CD4-positive, alpha-beta T cell treated with Interferon gamma for 1 hour (primary cell): ENCODE data around the gene RASIP1.

Source experiments
- DNase-seq: peaks from one replicate; pipeline ENCODE4 v3.0.0-alpha.2; 2020

RASIP1 gene

GRCh38 chr19:48670699-48671445 is 69.5 kb downstream of the RASIP1 start:
- no peak for DNase-seq
